Measurements from ENCODE around the gene CCDC102A. TPM values are rescaled to one million over a fixed set of nuclear protein-coding genes. Genes with fewer than 3 reads are reported as not detected.

CCDC102A gene
- total and polyA plus RNA-seq, 9 of the 15 experiments (the other 6 are each of a cell fraction or from before 2014, with no cell fraction given): 0.03 to 4.9 (median 1.4) TPM

DNA sequence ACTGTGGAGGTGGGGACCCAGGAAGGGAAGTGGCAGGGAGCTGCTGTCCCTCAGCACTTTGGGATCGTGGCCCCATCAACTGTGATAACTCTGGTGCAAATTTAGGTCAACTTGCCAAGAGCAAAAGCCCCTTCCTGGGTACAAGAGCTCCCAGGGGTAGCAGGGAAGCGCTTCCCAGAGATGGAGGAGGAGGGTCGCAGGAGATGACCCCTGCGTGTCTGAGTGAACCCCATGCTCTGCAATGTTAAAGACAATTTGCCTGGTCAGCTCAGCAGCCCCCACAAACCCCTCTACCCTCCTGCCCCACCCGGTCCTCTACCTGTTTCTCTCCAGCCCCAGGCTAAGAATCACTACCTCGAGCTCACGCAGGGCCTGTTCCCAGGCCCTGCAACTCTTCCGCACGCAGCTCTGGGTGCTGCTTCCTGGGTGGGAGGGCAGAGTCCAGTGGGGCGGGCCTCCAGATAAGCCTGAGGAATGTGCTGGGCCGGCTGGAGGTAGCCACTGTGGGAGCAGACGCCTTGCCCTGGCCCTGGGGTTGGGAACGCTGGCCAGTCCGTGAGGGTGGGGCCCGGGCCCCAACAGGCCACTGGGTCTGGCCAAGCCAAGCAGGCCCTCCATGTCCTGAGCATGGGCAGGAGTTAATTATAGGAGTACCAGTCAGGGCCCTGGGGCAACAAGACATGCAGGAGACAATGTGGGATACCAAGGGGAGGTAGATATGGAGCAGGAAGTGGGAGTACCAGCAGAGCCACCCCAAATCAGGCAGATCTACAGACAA, 56.2 kb downstream of the CCDC102A start:
- in situ Hi-C loops (cut with MboI): loop anchor here (5.0 kb wide), 1 partner anchor 37 kb away; no protein-coding TSS in a partner anchor
- 16% methylated on average over 15 of the region's 15 CpGs for whole genome bisulfite sequencing (ENCODE audit: insufficient coverage, low coverage, missing lambda C conversion rate)
- FAIRE-seq (peak; percentile 88), DNase-seq (ENCODE audit: extremely low read depth in 1 of 4, low spot score in 3 of 4) (peak; percentile 76 to 85 (median 80)), ATAC-seq (peak; percentile 82)
- CTCF ChIA-PET (ENCODE audit: low intra/inter-chr PET ratio): no interaction called here
- H3K4me2 ChIP-seq (ENCODE audit: insufficient read depth, low read length): peak overlapping the region; percentile 58
- H3K36me3 ChIP-seq (ENCODE audit: control insufficient read depth, insufficient read depth, low read length): no peaks in the 10 kb centered on the region
- H3K27ac ChIP-seq (ENCODE audit: extremely low read depth, low read depth, low read length): peak overlapping the region; percentile 15; the same call in 1 of the 3 replicates
- no peaks in the 10 kb centered on the region for H3K9me3 ChIP-seq (replicated peaks; ENCODE audit: control insufficient read depth, insufficient read depth, low read depth, low read length)
- H3K79me2 ChIP-seq (ENCODE audit: control insufficient read depth, insufficient read depth, low read length): no peaks in the 10 kb centered on the region
- peak overlapping the region; percentile 80 for H2AFZ ChIP-seq (ENCODE audit: low read depth, low read length)
- H3K9me1 ChIP-seq (ENCODE audit: control insufficient read depth, insufficient read depth, low read length): no peaks in the 10 kb centered on the region
- POLR2A ChIA-PET: interaction anchor here (0.7 to 1.1 kb wide), 2 partner anchors 18 to 49 kb away, joined by 3 to 6 read pairs; partner anchors contain the start of gene POLR2C
- intact Hi-C loops (cut with micrococcal nuclease): no loop called here
- H3K27me3 ChIP-seq (ENCODE audit: control insufficient read depth in 2 of 2, insufficient read depth in 2 of 2, low read length in 2 of 2): no peaks in the 10 kb centered on the region
- peaks cover 27 to 61% of the 10 kb centered on the region in 2 experiments for H3K4me1 ChIP-seq (replicated peaks in 1 of 2; ENCODE audit: control insufficient read depth in 2 of 2, insufficient read depth in 2 of 2, low read length in 2 of 2)
- H3K9ac ChIP-seq (ENCODE audit: insufficient read depth in 1 of 2, low read depth in 2 of 2, low read length in 2 of 2): peak overlapping the region; percentile 26 to 83; a peak in 2 of 4 replicates
- H4K20me1 ChIP-seq (replicated peaks; ENCODE audit: control insufficient read depth, insufficient read depth, low read length): no peaks in the 10 kb centered on the region
- BruUV-seq (replicated peaks): no TSS peak
- no peak overlapping the region for H3K4me3 ChIP-seq
- TF ChIP-seq RCOR1 (IDR thresholded peaks at IDR 0.05; ENCODE audit: borderline replicate concordance in 1 of 2, low read depth in 2 of 2, low read length in 2 of 2) (0 out of 4 replicates have a peak, but pooled peaks of 1 of the 2 experiments have one; percentile 6), L3MBTL2 (IDR thresholded peaks at IDR 0.05) (peak; percentile 85), STAT5B (CRISPR knock-in tag; IDR thresholded peaks at IDR 0.05) (no peak), MYC (IDR thresholded peaks at IDR 0.05; ENCODE audit: low read depth, low read length) (peak; percentile 41; the same call in 1 of the 2 replicates), MYC (CRISPR knock-in tag; IDR thresholded peaks at IDR 0.05; ENCODE audit: borderline replicate concordance, low read depth) (no peak), FOXK2 (conservative IDR thresholded peaks at IDR 0.05 in 1 of 2, IDR thresholded peaks at IDR 0.05 in 1 of 2; ENCODE audit: low read depth in 2 of 2) (no peak; a peak in 1 of 4 replicates), ZBTB7A (IDR thresholded peaks at IDR 0.05; ENCODE audit: borderline replicate concordance, control insufficient read depth, low read depth, low read length) (peak; percentile 34; the same call in 1 of the 2 replicates), CREM (IDR thresholded peaks at IDR 0.05; ENCODE audit: low read depth) (peak; percentile 17; the same call in 1 of the 2 replicates), GATA2 (CRISPR knock-in tag; IDR thresholded peaks at IDR 0.05) (0 out of 2 replicates have a peak, but pooled peaks have one; percentile 11)
- TF ChIP-seq, protein P1, sequence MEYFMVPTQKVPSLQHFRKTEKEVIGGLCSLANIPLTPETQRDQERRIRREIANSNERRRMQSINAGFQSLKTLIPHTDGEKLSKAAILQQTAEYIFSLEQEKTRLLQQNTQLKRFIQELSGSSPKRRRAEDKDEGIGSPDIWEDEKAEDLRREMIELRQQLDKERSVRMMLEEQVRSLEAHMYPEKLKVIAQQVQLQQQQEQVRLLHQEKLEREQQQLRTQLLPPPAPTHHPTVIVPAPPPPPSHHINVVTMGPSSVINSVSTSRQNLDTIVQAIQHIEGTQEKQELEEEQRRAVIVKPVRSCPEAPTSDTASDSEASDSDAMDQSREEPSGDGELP (CRISPR knock-in tag; IDR thresholded peaks at IDR 0.05; ENCODE audit: borderline replicate concordance): peak; percentile 52; the same call in 1 of the 2 replicates
- TF ChIP-seq, protein P2, sequence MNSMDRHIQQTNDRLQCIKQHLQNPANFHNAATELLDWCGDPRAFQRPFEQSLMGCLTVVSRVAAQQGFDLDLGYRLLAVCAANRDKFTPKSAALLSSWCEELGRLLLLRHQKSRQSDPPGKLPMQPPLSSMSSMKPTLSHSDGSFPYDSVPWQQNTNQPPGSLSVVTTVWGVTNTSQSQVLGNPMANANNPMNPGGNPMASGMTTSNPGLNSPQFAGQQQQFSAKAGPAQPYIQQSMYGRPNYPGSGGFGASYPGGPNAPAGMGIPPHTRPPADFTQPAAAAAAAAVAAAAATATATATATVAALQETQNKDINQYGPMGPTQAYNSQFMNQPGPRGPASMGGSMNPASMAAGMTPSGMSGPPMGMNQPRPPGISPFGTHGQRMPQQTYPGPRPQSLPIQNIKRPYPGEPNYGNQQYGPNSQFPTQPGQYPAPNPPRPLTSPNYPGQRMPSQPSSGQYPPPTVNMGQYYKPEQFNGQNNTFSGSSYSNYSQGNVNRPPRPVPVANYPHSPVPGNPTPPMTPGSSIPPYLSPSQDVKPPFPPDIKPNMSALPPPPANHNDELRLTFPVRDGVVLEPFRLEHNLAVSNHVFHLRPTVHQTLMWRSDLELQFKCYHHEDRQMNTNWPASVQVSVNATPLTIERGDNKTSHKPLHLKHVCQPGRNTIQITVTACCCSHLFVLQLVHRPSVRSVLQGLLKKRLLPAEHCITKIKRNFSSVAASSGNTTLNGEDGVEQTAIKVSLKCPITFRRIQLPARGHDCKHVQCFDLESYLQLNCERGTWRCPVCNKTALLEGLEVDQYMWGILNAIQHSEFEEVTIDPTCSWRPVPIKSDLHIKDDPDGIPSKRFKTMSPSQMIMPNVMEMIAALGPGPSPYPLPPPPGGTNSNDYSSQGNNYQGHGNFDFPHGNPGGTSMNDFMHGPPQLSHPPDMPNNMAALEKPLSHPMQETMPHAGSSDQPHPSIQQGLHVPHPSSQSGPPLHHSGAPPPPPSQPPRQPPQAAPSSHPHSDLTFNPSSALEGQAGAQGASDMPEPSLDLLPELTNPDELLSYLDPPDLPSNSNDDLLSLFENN (IDR thresholded peaks at IDR 0.05; ENCODE audit: low read depth in 2 of 2, low read length in 2 of 2): no peak
- TF ChIP-seq, protein P3, sequence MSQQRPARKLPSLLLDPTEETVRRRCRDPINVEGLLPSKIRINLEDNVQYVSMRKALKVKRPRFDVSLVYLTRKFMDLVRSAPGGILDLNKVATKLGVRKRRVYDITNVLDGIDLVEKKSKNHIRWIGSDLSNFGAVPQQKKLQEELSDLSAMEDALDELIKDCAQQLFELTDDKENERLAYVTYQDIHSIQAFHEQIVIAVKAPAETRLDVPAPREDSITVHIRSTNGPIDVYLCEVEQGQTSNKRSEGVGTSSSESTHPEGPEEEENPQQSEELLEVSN (IDR thresholded peaks at IDR 0.05; ENCODE audit: borderline replicate concordance in 1 of 2, extremely low read depth in 1 of 2, insufficient read depth in 1 of 2, insufficient read length in 1 of 2, low read depth in 1 of 2, low read length in 1 of 2, poor library complexity in 1 of 2, severe bottlenecking in 1 of 2): peak in 1 of 2 experiments; percentile 66

Data from K562 (cell line).